GM11168 (cell line): ENCODE measurements around the gene HNRNPLL.

Experiments used
- in situ Hi-C: fragments of 300-500 bp; cut with MboI; formaldehyde crosslinking; loops from one replicate; pipeline ENCODE4 v1.12.0; 2022; ENCODE audit warnings: low sequenced_read_pairs; ENCODE audit not compliant: unreplicated experiment

The HNRNPLL gene

GRCh38 chr2:38534746-38535403 lies 67.9 kb downstream of the HNRNPLL start:
- in situ Hi-C loops, result no loop called here

DNA sequence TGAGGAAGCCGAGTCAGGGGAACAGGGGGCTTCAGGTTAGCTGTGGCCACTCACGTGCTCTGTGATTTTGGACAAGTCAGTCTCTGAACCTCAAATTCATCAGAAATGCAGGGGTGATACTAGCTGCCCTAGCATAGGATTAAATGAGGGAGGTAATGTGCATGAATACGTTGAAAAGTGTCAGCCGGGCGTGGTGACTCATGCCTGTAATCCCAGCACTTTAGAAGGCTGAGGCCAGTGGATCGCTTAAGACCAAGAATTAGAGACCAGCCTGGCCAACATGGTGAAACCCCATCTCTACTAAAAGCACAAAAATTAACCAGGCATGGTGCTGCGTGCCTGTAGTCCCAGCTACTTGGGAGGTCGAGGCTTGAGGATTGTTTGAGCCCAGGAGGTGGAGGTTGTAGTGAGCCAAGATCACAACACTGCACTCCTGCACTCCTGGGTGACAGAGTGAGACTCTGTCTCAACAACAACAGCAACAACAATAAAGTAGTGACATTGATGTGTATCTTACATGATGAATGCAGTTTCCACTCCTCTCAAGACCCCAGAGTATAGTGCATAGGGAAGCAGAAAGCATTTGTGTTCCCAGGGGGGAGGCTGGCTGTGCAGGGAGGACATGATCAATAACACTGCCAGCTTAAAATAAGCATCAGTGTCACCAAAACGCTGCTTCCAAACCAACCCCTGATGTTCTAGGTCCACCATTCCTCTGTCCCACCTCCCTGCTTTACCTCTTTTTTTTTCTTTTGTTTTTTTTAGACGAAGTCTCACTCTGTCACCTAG lies 68.8 kb downstream of the HNRNPLL start:
- in situ Hi-C loops, result no loop called here

- in situ Hi-C loops, result no loop called here
Observed at GRCh38 chr2:38533180-38533579, 69.5 kb downstream of the HNRNPLL start.

DNA sequence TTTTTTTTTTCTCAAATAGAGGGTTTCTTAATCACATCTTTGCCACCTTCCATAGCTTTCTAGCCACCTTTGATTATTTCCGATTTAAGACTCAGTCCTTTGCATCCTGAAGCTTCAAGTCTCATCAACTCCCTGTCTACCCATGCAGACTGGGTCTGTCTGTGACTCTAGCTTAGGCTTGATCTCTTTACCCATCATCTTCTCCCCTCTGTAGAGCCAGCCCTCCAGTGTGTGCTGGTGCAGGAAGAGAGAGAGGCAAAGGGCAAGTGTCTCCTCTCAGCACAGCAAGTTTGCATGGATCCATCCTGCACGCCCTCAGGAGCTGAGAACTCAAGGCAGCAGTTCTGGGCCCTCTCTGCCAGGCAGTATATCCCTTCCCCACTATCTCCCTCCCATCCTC lies 70.4 kb downstream of the HNRNPLL start:
- in situ Hi-C loops, result no loop called here

- in situ Hi-C loops, result no loop called here
Observed at GRCh38 chr2:38529208-38529607, 73.5 kb downstream of the HNRNPLL start.

GRCh38 chr2:38528534-38528933 lies 74.2 kb downstream of the HNRNPLL start:
- in situ Hi-C loops, result no loop called here

- in situ Hi-C loops, result no loop called here
Observed at GRCh38 chr2:38528008-38528442, 74.7 kb downstream of the HNRNPLL start.

GRCh38 chr2:38527338-38528007 lies 75.3 kb downstream of the HNRNPLL start:
- in situ Hi-C loops, result no loop called here

GRCh38 chr2:38526195-38526594 lies 76.5 kb downstream of the HNRNPLL start:
- in situ Hi-C loops, result no loop called here

DNA sequence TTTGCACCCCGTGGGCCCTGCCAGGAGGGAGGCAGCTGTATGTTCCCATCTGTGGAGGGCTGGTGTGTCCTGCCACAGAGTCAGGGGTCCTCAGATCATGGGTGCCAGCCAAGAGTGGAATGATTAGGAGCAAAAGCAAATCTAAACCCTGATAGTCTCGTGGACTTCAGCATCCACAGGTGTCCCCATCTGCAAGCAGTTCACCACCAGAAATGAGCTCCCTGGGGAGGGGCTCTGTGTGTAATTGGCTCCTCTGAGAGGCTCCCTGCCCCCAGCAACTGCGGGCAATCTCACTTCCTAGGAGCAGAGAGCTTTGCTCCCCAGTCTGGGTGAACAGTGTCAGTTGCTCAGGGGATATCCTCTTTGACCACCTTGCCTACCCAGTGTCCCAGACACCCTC lies 78.1 kb downstream of the HNRNPLL start:
- in situ Hi-C loops, result loop anchor here (25.0 kb wide), 1 partner anchor 537 kb away; no protein-coding TSS in a partner anchor

DNA sequence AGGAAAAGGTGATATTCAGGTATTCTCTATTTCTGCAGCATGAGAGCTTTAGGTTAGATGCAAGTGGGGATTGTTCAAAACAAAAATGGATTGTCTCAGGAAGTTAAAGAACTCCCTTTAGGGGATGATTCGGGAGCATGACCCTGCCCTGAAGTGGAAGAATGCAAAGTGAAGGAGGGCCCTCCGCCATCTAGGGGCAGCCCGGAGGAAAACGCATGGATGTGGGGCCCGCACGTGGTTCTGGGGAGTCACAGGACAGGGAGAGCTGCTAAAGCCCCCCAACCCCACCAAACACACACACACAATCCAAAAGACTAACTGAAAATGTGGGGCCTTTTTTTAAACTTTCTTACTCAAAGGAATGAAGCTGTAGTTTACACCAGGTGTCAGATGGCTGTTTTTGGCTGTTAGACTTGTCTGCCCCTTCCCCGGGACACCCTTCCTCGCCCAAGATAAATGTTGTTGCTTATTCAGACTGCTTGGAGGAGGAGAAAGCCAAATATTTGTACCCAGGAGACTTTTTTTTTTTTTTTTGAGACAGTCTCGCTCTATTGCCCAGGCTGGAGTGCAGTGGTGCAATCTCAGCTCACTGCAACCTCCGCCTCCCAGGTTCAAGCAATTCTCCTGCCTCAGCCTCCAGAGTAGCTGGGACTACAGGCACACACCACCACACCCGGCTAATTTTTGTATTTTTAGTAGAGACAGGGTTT lies 78.8 kb downstream of the HNRNPLL start:
- in situ Hi-C loops, result loop anchor here (25.0 kb wide), 1 partner anchor 537 kb away; no protein-coding TSS in a partner anchor

DNA sequence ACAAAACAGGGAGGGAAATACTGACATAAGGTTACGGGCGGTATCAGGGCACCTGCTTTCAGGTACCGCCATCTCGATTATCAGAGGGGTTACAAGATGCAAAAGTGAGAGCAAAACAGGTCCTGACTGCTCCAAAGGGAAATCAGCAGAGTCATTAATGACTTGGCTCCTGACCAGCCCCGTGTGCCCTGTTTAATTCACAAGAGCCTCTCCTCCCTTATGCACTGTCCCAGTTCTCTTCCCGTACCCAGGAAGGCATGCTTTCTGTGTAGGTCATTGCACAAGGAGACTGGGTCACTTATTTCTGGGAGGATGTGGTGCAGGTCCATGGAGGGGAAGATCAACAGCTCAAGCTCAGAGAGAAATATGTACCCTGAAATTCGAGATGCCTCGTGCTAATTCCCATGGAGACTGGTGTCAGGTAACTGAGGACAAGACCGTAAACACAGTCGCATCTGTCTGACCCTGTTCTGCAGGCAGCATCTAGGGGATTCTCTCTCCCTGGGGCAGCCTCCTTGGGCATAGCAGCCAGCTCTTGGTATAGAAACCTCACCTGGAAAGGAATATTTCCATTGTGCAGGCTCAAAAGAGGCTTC lies 79.9 kb downstream of the HNRNPLL start:
- in situ Hi-C loops, result loop anchor here (25.0 kb wide), 1 partner anchor 536 kb away; no protein-coding TSS in a partner anchor

GRCh38 chr2:38521835-38522234 lies 80.9 kb downstream of the HNRNPLL start:
- in situ Hi-C loops, result loop anchor here (25.0 kb wide), 1 partner anchor 535 kb away; no protein-coding TSS in a partner anchor

GRCh38 chr2:38517284-38517683 lies 85.4 kb downstream of the HNRNPLL start:
- in situ Hi-C loops, result loop anchor here (25.0 kb wide), 1 partner anchor 530 kb away; no protein-coding TSS in a partner anchor

DNA sequence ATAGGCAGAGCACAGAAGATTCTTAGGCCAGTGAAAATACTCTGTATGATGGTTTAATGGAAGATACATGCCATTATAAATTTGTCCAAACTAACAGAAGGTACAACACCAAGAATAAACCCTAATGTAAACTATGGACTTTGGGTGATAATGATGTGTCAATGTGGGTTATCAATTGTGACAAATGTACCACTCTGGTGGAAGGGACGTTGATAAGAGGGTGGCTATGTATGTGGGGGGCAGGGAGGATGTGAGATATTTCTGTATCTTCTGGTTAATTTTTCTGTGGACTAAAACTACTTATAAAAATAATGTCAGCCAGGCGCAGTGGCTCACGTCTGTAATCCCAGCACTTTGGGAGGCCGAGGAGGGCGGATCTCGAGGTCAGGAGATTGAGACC lies 86.2 kb downstream of the HNRNPLL start:
- in situ Hi-C loops, result loop anchor here (25.0 kb wide), 1 partner anchor 529 kb away; no protein-coding TSS in a partner anchor

GRCh38 chr2:38516122-38516521 lies 86.6 kb downstream of the HNRNPLL start:
- in situ Hi-C loops, result loop anchor here (25.0 kb wide), 1 partner anchor 529 kb away; no protein-coding TSS in a partner anchor

DNA sequence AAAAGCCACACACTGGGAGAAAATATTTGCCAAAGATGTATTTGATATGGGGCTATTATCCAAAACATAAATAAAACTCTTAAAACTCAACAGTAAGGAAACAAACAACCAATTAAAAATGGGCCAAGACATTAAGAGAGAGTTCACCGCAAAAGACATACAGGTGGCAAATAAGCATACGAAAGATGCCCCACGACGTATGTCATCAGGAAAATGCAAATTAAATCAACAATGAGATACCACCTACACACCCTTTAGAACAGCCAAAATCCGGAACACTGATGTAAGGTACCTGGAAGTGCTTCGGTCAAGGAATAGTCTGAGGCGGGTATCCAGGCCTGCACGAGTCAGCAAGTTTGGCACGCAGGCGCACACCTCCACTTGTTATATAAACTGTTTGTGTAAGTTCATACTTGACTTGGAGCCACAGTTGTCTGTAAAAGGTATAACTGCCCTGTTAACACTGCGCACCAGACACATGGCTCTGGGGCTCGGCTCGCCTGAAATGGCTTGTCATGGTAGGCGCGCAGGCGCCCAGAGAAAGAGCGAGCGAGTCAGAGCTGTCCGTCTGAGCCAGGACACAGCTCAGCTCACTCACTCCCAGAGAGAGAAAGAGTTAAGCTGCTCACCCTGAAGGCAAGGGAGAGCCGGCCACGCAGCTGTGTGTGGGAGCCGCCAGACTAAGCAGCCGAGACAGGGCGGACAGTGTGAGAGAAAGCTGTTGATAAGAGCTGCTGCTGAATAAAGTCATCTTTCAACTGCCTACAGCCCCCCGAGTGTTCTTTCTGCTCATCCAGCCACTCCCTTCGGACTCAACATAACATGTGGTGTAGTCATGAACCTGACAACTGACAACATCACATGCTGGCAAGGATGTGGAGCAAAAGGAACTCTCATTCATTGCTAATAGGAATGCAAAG lies 87.3 kb downstream of the HNRNPLL start:
- in situ Hi-C loops, result loop anchor here (25.0 kb wide), 1 partner anchor 528 kb away; no protein-coding TSS in a partner anchor

DNA sequence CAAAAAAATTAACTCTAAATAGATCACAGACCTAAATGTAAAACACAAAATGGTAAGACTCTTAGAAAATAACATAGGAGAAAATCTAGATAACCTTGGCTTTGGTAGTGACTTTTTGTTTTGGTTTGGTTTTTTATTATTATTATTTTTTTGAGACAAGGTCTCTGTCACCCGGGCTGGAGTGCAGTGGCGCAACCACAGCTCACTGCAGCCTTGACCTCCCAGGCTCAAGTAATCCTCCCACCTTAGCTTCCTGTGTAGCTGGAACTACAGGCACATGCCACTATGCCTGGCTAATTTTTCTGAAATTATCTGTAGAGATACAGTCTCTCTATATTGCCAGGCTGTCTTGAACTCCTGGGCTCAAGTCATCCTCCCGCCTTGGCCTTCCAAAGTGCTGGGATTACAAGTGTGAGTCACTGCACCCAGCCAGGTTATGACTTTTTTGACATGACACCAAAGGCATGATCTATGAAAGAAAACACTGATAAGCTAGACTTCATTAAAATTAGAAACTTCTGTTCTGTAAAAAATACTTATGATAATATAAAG lies 88.0 kb downstream of the HNRNPLL start:
- in situ Hi-C loops, result loop anchor here (25.0 kb wide), 1 partner anchor 527 kb away; no protein-coding TSS in a partner anchor
